Measurements from ENCODE around the gene C10orf143.
"Not testable (repeated sequence)": the region's sequence is repeated elsewhere in the genome, so short reads cannot be mapped to it uniquely, and the experiment has no call there.

The C10orf143 gene

DNA sequence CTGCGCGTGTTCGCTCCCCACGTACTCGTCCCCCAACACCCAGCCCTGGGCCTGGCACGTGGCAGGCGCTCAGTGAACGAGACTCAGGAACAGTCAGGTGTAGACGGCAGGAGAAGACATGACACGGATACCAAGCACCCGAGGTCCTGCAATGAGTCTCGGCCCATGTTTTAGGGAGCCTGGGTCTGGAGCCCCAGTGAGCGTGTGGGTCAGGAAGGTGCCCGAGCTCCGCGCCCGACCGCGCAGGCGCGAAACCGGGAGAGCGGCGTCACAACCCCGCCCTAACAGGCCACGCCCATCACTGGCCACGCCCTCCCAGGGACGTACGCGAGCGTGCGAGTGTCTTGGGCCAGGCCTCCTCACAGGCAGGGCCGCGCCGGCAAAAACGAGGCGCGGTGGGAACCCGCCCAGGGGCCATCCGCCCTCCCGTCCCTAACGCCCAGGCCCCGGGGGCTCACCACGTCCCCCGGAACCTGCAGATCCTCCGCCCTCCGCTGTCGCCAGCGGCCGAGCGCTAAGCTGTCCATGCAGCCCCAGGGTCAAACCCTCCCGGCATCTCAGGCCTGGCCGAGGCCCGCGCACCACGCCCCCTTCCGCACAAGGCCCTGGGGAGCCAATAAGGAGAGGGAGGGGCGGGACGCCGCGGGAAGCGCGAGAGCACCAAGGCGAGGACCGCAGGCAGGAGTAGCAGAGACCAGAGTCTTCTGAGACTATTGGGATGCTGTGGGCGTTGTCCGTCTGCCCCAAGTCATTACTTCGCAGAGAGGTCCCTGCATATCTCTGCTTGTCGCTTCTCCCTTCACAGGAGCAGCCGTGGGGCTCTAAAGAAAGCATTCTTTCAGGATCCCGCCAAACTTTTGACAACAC lies at the start of gene C10orf143:
TSS of gene C10orf143 (minus strand) at position 585 of the 867 bp plus-strand sequence. CDS start at position 527, 58 bp downstream.
- DNase-seq (ENCODE audit: low read depth in 1 of 2, low spot score in 1 of 2): peak; percentile 97 to 98

GRCh38 chr10:130159192-130159794 lies 48.7 kb upstream of the C10orf143 start:
- no peak for DNase-seq (ENCODE audit: low read depth in 1 of 2, low spot score in 1 of 2)

GRCh38 chr10:130146042-130146441 lies 35.4 kb upstream of the C10orf143 start:
- no peak for DNase-seq (ENCODE audit: low read depth in 1 of 2, low spot score in 1 of 2)

- DNase-seq (ENCODE audit: low read depth in 1 of 2, low spot score in 1 of 2): no peak
Measured at GRCh38 chr10:130141878-130142277, 31.2 kb upstream of the C10orf143 start.

GRCh38 chr10:130141460-130141859 lies 30.8 kb upstream of the C10orf143 start:
- no peak for DNase-seq (ENCODE audit: low read depth in 1 of 2, low spot score in 1 of 2)

DNA sequence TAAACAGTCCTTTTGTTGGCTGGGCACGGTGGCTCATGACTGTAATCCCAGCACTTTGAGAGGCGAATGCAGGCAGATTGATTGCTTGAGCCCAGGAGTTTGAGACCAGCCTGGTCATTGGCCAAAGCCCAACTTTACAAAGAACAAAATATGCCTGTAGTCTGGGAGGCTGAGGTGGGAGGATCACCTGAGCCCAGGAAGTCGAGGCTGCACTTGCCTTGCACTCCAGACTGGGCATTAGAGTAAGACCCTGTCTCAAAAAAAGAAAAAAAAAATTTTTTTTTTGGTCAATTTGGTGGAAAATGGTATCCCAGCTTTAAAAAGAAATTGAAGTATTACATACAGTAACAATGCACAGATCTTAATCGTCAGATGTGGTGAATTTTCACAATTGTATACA lies 30.4 kb upstream of the C10orf143 start:
- DNase-seq (ENCODE audit: low read depth in 1 of 2, low spot score in 1 of 2): no peak

DNA sequence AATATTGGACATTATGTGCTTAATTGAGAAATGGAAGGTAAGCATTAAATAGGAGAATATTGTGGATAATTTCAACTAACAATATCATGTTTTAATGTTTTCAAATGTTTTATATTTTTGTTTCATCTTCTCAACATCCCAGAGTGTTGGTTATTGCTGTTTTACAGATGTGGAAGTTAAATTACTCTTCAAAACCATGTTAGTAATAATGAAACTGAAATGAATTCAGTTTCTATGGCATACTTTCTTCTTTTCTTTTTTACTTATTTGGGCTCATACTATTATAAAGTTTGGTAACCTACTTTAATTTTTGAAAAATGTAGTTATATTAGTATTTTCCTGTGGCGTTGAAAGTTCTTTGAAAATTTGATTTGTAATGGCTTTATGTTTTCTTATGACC lies 29.8 kb upstream of the C10orf143 start:
- no peak for DNase-seq (ENCODE audit: low read depth in 1 of 2, low spot score in 1 of 2)

DNA sequence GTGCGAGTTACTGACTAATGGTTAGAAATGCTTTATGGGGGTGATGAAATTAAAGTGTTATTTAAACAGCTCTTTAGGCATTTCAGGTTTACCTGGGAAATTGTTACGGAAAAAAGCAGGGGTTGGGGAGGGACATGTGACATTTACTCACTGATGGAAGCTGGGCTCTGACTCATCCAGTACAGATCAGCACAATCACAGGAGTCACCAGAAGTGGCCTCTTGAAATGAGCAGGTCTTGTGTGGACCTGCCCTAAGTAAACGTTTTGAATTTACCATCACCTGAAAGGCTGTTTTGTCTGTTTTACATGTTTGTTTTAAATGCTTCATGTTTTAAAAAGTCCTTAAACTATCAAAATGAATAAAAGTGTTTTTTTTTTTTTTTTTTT lies 27.8 kb upstream of the C10orf143 start:
- DNase-seq (ENCODE audit: low read depth in 1 of 2, low spot score in 1 of 2): no peak

DNA sequence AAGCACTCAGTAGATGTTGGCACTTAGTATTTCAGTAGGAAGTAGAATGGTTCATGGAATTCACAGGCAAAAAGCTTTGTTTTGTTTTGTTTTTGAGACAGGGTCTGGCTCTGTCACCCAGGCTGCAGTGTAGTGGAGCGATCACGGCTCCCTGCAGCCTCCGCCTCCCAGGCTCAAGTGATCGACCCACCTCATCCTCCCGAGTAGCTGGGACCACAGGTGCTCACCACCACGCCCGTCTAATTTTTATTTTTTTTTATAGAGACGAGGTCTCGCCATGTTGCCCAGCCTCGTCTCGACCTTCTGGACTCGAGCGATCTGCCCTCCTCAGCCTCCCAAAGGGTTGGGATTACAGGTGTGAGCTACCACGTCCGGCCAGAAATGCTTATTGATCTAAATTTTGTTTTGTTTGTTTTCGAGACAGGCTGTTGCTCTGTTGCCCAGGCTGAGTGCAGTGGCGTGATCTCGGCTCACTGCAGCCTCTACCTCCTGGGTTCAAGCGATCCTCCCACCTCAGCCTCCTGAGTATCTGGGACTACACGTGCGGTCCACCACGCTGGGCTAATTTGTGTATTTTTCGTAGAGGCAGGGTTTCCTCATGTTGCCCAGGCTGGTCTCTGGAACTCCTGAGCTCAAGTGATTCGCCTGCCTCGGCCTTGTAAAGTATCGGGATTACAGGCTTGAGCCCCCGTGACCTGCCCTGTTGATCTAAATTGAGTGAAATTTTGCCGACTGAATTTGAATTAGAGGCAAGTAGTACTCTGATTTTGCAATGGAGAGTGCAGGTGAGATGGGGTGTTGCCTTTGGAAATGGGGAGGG lies 27.2 kb upstream of the C10orf143 start:
- no peak for DNase-seq (ENCODE audit: low read depth in 1 of 2, low spot score in 1 of 2)

- no peak for DNase-seq (ENCODE audit: low read depth in 1 of 2, low spot score in 1 of 2)
Measured at GRCh38 chr10:130137090-130137448, 26.4 kb upstream of the C10orf143 start.

GRCh38 chr10:130136226-130137089 lies 25.8 kb upstream of the C10orf143 start, which contains the start of gene GLRX3:
TSS of gene GLRX3 (plus strand) at chr10:130136391. CDS start at chr10:130136421, 30 bp downstream.
- DNase-seq (ENCODE audit: low read depth in 1 of 2, low spot score in 1 of 2): peak; percentile 75 to 90

GRCh38 chr10:130135676-130136225 lies 25.1 kb upstream of the C10orf143 start:
- DNase-seq (ENCODE audit: low read depth in 1 of 2, low spot score in 1 of 2): no peak

DNA sequence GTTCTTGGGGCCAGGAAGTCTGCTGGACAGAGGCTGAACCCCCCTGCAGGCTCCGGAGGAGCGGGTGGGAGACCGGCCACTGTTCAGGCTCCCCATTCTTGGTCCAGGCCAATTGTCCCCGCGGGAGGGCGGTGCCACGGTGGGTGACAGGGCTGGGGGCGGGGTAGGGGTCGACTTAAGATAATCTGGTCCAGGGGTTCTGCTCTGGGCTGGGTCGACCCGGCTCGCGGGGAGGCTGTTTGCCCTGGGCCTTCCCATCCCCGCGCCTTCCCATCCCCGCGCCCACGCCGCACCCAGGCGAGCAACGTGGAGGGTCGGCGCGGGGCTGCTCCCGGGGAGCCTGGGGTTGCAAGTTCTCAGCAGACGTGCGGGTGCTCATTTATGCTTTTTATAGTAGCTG lies 18.3 kb upstream of the C10orf143 start:
- DNase-seq (ENCODE audit: low read depth in 1 of 2, low spot score in 1 of 2): no peak

DNA sequence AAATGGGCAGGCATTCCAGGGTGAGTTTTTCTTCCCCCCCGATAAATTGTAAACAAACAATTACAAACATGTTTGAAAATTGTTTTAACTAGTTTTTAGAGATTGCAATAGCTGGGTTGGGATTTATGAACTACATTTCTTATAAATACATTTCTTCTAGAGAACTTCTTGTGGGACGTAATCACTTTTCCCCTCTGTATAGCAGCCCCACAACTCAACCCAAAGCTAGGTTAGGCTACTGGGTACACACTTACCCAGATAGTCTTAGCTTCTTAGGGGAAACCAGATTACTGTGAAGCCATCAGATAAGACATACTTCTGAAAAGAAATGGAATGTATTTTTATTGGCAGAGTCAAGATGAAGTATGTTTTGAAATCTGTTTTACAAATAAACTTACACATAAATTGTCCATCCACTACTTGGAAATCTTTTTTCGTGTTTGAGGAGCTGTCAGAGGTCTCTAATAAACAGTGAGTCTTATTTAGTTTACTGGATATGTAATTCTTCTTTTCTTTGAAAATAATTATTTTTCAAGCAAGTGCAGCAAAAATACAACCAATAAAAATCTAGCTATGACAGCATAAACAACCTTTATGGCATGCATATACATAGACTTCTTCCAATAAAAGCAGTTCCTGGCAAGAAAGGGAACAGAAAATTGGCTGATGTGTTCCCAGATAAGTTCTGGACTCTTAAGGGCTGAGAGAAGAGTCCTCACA lies 17.6 kb upstream of the C10orf143 start:
- DNase-seq (ENCODE audit: low read depth in 1 of 2, low spot score in 1 of 2): no peak

- DNase-seq (ENCODE audit: low read depth in 1 of 2, low spot score in 1 of 2): peak; percentile 16 to 21
Measured at GRCh38 chr10:130127364-130128061, 16.9 kb upstream of the C10orf143 start.

GRCh38 chr10:130121486-130122079 lies 11.0 kb upstream of the C10orf143 start:
- DNase-seq (ENCODE audit: low read depth in 1 of 2, low spot score in 1 of 2): no peak

- not testable (repeated sequence) for DNase-seq (ENCODE audit: low read depth in 1 of 2, low spot score in 1 of 2)
Measured at GRCh38 chr10:130117535-130117934, 6.9 kb upstream of the C10orf143 start.

DNA sequence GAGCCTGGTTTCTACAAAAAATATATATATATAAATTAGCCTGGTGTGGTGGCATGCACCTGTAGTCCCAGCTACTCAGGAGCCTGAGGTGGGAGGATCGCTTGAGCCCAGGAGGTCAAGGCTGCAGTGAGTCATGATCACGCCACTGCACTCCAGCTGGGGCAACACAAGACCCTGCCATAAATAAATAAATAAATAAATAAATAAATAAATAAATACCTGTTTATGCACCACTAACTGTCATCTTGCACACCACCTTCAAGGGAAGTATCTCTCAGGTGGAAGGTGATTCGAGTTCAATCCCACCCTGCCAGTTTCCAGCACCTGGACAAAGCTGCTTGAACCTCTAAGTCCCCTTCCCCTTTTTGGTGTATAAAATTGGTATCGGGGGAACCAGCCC lies 6.3 kb upstream of the C10orf143 start:
- DNase-seq (ENCODE audit: low read depth in 1 of 2, low spot score in 1 of 2): not testable (repeated sequence)

DNA sequence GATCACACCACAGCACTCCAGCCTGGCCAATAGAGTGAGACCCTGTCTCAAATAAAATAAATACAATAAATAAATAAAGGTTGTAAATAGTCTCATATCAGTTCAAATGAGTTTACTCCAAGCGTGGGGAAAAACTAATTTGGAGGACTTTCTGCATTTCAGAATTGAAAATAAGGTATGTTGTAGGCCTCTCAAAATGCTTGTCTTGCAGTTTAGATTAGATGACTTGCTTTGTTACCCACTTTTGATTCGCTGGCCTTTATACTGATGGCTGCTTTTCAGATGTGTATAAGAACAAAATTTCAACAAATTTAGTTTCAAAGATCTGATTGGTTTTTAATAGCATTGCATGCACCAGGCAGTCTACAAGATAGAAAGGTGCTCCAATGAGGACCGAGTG lies 2.2 kb upstream of the C10orf143 start:
- DNase-seq (ENCODE audit: low read depth in 1 of 2, low spot score in 1 of 2): no peak

Data from stimulated activated CD4-positive, alpha-beta T cell treated with anti-CD3 and anti-CD28 coated beads, Interleukin-15, amount 100 ng/mL, for 1 hour (primary cell).